ENCODE results near the gene EDDM3A.

EDDM3A gene

GRCh38 chr14:20790464-20791116 lies 44.9 kb downstream of the EDDM3A start:
- no peak for DNase-seq

- no peak for DNase-seq
Observed at GRCh38 chr14:20791187-20791586, 45.5 kb downstream of the EDDM3A start.

- no peak for DNase-seq
Observed at GRCh38 chr14:20791597-20791996, 45.9 kb downstream of the EDDM3A start.

GRCh38 chr14:20792556-20792955 lies 46.9 kb downstream of the EDDM3A start:
- no peak for DNase-seq

GRCh38 chr14:20794644-20795369 lies 49.1 kb downstream of the EDDM3A start:
- DNase-seq, result no peak

- DNase-seq, result no peak
Observed at GRCh38 chr14:20797164-20797563, 51.5 kb downstream of the EDDM3A start.
